Lower leg skin (tissue), 4 donors: ENCODE data around the gene MTARC2. TPM values are rescaled to one million over a fixed set of nuclear protein-coding genes. Genes with fewer than 3 reads are reported as not detected.

ENCODE experiments used
- DNase-seq, 2 donors: peaks; one replicate each; pipeline ENCODE4 v3.0.0-alpha.2; 2019; ENCODE audit warnings: low spot score in 2 of 2
- H3K4me3 ChIP-seq: fragments of 200-600 bp; sonication (generic); 2 replicates; pipeline ENCODE4 v1.5.1; 2017; ENCODE audit warnings: mild to moderate bottlenecking, low read depth; ENCODE audit not compliant: poor library complexity, severe bottlenecking
- POLR2A ChIP-seq, 2 donors: fragments of 450-650 bp; IDR thresholded peaks; one replicate each; pipeline ENCODE4 v1.6.1; 2016 to 2017; ENCODE audit warnings: antibody characterized with exemption in 2 of 2, mild to moderate bottlenecking in 1 of 2, moderate library complexity in 1 of 2
- WGBS, 2 donors: methylation state at CpG; one replicate each; pipeline ENCODE4 v1.1.5; 2018; 5-methylcytosine and 5-hydroxymethylcytosine counted together
- intact Hi-C: fragments of 100-400 bp; cut with DNase I; formaldehyde crosslinking; loops from one replicate; pipeline ENCODE4 v1.15.0; 2023; ENCODE audit warnings: low total_unique reads
- total RNA-seq, 4 donors: library from RNA; depleted of rRNA; stranded (reverse); fragments of >200 nt; gene quantifications; one replicate each; pipeline ENCODE4 v1.1.0, GENCODE V29; 2016
- TF ChIP-seq, protein P1 (sequence below), 3 donors: fragments of 450-650 bp; IDR thresholded peaks; one replicate each; pipeline ENCODE4 v1.5.1; 2016; ENCODE audit warnings: antibody characterized with exemption in 3 of 3, mild to moderate bottlenecking in 3 of 3, moderate library complexity in 2 of 3

MTARC2 gene
- total RNA-seq, 4 donors from 2014 or later: 4.3 to 8.6 (median 5.6) TPM

DNA sequence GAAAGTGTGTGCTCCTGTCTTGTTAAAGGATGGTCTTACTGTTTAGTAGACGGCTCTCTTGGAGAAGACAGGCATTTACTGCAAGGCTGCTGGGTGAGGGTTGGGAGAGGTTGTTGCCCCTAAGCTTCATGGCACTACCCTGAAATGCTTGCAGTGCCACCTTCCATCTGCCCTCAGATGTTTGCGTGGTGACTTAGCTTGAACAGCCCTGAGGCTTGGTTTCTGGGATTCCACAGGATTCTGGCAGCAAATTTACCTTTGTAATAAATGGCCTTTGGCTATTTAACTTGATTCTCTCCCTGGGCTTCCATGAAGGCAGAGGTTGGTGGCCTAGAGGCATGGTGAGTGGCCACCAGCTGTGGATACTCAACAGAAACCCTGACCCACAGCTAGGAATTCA lies 50.2 kb downstream of the MTARC2 start:
- no peak overlapping the region for H3K4me3 ChIP-seq
- TF ChIP-seq, protein P1, sequence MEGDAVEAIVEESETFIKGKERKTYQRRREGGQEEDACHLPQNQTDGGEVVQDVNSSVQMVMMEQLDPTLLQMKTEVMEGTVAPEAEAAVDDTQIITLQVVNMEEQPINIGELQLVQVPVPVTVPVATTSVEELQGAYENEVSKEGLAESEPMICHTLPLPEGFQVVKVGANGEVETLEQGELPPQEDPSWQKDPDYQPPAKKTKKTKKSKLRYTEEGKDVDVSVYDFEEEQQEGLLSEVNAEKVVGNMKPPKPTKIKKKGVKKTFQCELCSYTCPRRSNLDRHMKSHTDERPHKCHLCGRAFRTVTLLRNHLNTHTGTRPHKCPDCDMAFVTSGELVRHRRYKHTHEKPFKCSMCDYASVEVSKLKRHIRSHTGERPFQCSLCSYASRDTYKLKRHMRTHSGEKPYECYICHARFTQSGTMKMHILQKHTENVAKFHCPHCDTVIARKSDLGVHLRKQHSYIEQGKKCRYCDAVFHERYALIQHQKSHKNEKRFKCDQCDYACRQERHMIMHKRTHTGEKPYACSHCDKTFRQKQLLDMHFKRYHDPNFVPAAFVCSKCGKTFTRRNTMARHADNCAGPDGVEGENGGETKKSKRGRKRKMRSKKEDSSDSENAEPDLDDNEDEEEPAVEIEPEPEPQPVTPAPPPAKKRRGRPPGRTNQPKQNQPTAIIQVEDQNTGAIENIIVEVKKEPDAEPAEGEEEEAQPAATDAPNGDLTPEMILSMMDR (IDR thresholded peaks at IDR 0.05): no peak
- no peak for TF ChIP-seq POLR2A (IDR thresholded peaks at IDR 0.05)
- WGBS, 2 donors: 89 to 94% methylated on average over 2 of the region's 2 CpGs
- intact Hi-C loops: no loop called here
- DNase-seq: no peak

DNA sequence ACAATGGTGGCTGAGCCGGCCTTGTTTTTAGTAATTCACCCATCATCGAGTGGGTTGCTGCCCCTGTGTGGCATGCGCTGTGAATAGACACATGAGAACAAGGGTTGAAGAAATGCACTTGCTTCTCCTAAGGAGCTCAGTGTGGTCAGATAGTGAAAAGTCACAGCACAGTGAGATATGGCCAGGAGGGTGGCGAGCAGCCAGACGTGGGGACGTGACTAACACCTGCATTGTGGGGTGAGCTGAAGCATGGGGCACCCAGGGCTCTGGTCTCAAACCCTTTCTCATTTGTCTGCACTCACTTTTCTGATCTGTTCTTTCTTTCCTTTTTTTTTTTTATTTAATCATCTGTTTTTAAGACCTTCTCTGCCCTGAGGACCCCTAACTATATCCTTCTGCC lies 52.1 kb downstream of the MTARC2 start:
- WGBS, 2 donors: 86 to 87% methylated on average over 6 of the region's 6 CpGs
- intact Hi-C loops: no loop called here

DNA sequence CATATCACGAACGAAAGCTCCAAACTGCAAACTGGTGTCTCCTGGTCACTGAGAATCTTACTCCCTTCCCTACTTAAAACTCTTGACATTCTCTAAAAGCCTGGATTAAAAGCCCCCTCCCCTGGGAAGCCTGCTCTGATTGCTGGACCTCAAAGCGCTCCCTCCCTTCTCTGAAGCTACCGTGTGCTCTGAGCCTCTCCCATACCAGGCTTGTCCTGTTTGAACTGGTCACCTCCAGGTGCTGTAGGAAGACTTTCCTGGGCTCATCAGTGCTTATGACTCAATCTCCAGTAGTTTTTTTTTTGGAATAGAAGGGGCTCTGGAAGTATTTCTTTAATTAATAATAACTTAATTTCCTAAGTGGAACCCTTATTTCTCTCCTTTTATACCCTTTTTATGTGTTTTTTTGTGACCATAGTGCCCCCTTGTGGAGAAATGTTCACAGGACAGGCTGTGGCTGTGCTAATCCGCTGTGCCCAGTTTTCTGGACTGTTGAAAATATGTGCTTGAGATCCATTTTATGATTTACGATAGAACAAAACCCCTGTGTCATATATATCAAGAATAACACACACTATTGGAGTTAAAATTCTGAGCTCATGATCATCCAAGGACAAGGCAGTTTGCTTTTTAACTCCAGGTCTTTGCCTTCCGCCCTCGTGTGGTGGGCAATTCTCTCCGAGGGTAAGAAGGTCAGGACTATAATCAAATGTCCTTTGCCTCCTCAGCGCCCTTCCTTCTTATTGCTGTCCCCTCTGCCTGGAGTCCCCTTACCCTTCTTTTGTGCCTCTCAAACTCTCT lies 55.5 kb downstream of the MTARC2 start:
- DNase-seq: peak in 1 of 2 donors; percentile 21
- no peak for TF ChIP-seq POLR2A (IDR thresholded peaks at IDR 0.05)
- TF ChIP-seq, protein P1 (IDR thresholded peaks at IDR 0.05): no peak
- intact Hi-C loops: no loop called here
- 72 to 76% methylated on average over 10 of the region's 10 CpGs for WGBS, 2 donors
- H3K4me3 ChIP-seq: no peak overlapping the region

More for the DNA sequence above, 52.1 kb downstream of the MTARC2 start:
- no peak for DNase-seq
- no peak overlapping the region for H3K4me3 ChIP-seq
- TF ChIP-seq, protein P1 (IDR thresholded peaks at IDR 0.05): no peak
- TF ChIP-seq POLR2A (IDR thresholded peaks at IDR 0.05): no peak

DNA sequence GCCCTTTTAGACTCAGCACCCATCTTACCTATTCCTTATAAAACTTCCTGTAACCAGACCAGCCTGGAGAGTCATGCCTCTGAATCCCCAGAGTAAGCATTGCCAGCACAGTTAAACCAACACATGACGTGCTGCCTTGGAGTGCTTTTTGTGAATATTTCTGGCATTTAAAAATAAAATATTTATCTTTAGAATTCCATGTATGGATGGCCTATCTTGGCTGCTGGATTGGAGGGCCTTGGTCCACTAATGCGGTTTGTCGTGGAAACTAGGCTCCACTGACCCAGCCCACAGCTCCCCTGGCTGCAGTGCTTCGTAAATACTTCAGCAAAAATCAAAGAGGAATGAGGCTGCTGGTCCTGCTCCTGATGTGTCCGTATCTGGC lies 56.1 kb downstream of the MTARC2 start:
- TF ChIP-seq, protein P1 (IDR thresholded peaks at IDR 0.05): no peak
- TF ChIP-seq POLR2A (IDR thresholded peaks at IDR 0.05): no peak
- WGBS, 2 donors: 81 to 85% methylated on average over 5 of the region's 5 CpGs

DNA sequence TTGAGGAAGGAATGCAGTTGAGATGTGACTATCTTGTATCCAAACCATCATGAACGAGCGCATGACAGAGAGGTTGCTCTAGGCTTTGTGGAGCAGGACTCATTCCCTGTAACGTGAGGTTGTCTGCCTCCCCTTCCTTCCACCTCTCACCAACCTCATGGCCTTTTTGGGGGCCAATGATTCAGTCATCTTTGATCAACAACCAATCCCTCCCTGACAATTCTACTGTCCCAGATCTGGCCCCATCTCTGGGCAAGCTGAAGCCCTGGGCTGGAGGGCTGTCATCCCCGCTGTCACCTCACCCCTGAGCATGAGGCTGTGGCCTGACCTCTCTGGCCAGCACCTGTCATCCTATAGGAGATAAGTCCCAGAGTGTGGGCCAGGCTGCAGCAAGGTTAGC lies 58.3 kb downstream of the MTARC2 start:
- H3K4me3 ChIP-seq: no peak overlapping the region
- no peak for TF ChIP-seq POLR2A (IDR thresholded peaks at IDR 0.05)
- TF ChIP-seq, protein P1 (IDR thresholded peaks at IDR 0.05): no peak
- WGBS, 2 donors: 84 to 93% methylated on average over 4 of the region's 4 CpGs
- intact Hi-C loops: no loop called here
- no peak for DNase-seq

More for the DNA sequence above, 56.1 kb downstream of the MTARC2 start:
- H3K4me3 ChIP-seq: no peak overlapping the region
- peak in 1 of 2 donors; percentile 43 for DNase-seq
- intact Hi-C loops: no loop called here
